GM23338 (cell line): ENCODE data around the gene HS6ST2. TPM values are rescaled to one million over a fixed set of nuclear protein-coding genes. Genes with fewer than 3 reads are reported as not detected.

Experiments used
- ATAC-seq: fragments of 200-7000 bp; cut with Tn5 transposase; 3 replicates; pipeline ENCODE4 v1.9.1; 2020
- DNase-seq: peaks from one replicate; pipeline ENCODE4 v3.0.0-alpha.2; 2015; ENCODE audit warnings: low spot score
- H2AFZ ChIP-seq: fragments of 200-600 bp; sonication (generic); 2 replicates; pipeline ENCODE4 v1.8.0; 2016; ENCODE audit warnings: antibody characterized with exemption, mild to moderate bottlenecking, moderate library complexity
- H3F3A ChIP-seq: fragments of 200-600 bp; sonication (generic); replicated peaks from 2 replicates; pipeline ENCODE4 v1.8.0; 2017; ENCODE audit warnings: antibody characterized with exemption, mixed run types, low read depth
- H3K27ac ChIP-seq: fragments of 200-600 bp; sonication (generic); 2 replicates; pipeline ENCODE4 v1.6.1; 2016; ENCODE audit warnings: low read depth
- H3K27me3 ChIP-seq: fragments of 200-600 bp; sonication (generic); 2 replicates; pipeline ENCODE4 v1.8.0; 2016; ENCODE audit warnings: mild to moderate bottlenecking, mixed run types, moderate library complexity; ENCODE audit not compliant: insufficient read depth
- H3K36me3 ChIP-seq: fragments of 200-600 bp; sonication (generic); 2 replicates; pipeline ENCODE4 v1.8.0; 2016; ENCODE audit warnings: mild to moderate bottlenecking; ENCODE audit not compliant: insufficient read depth
- H3K4me1 ChIP-seq: fragments of 200-600 bp; sonication (generic); 2 replicates; pipeline ENCODE4 v1.8.0; 2016; ENCODE audit warnings: mild to moderate bottlenecking, moderate library complexity; ENCODE audit not compliant: insufficient read depth
- H3K4me2 ChIP-seq: fragments of 200-600 bp; sonication (generic); 2 replicates; pipeline ENCODE4 v1.7.1; 2017; ENCODE audit warnings: mixed run types
- H3K4me3 ChIP-seq: fragments of 200-600 bp; sonication (generic); 2 replicates; pipeline ENCODE4 v1.6.1; 2016; ENCODE audit warnings: mixed run types
- H3K79me2 ChIP-seq: fragments of 200-600 bp; sonication (generic); replicated peaks from 2 replicates; pipeline ENCODE4 v1.8.0; 2017; ENCODE audit warnings: mild to moderate bottlenecking; ENCODE audit not compliant: insufficient read depth
- H3K9me2 ChIP-seq: fragments of 200-600 bp; sonication (generic); 2 replicates; pipeline ENCODE4 v1.8.0; 2017; ENCODE audit not compliant: insufficient read depth
- H4K20me1 ChIP-seq: fragments of 200-600 bp; sonication (generic); replicated peaks from 2 replicates; pipeline ENCODE4 v1.8.0; 2017; ENCODE audit warnings: mild to moderate bottlenecking; ENCODE audit not compliant: insufficient read depth
- H3K27ac Mint-ChIP-seq: 2 replicates; pipeline ENCODE4 v1.8.0; 2020; ENCODE audit warnings: inconsistent platforms, mild to moderate bottlenecking, moderate library complexity, mixed read lengths
- H3K27me3 Mint-ChIP-seq: 3 replicates; pipeline ENCODE4 v1.8.0; 2022; ENCODE audit warnings: low read depth, mild to moderate bottlenecking, moderate library complexity, mixed read lengths, inconsistent platforms; ENCODE audit not compliant: insufficient read depth, poor library complexity
- H3K36me3 Mint-ChIP-seq: 3 replicates; pipeline ENCODE4 v1.8.0; 2021; ENCODE audit warnings: low read depth, mild to moderate bottlenecking, inconsistent platforms, moderate library complexity, mixed read lengths
- H3K4me1 Mint-ChIP-seq: 3 replicates; pipeline ENCODE4 v1.8.0; 2020; ENCODE audit warnings: mild to moderate bottlenecking, inconsistent platforms, mixed read lengths
- H3K4me3 Mint-ChIP-seq: 3 replicates; pipeline ENCODE4 v1.8.0; 2021; ENCODE audit warnings: moderate library complexity, mild to moderate bottlenecking, inconsistent platforms, mixed read lengths
- H3K9me3 Mint-ChIP-seq: 3 replicates; pipeline ENCODE4 v1.8.0; 2020; ENCODE audit warnings: moderate library complexity, mild to moderate bottlenecking, inconsistent platforms, mixed read lengths
- EZH2 ChIP-seq: fragments of 200-600 bp; sonication (generic); IDR thresholded peaks from one replicate; pipeline ENCODE4 v1.8.0; 2017; ENCODE audit warnings: antibody characterized with exemption, mild to moderate bottlenecking, low read depth; ENCODE audit not compliant: unreplicated experiment
- REST ChIP-seq: IDR thresholded peaks from one replicate; pipeline ENCODE4 v1.6.1; 2018; ENCODE audit warnings: antibody characterized with exemption; ENCODE audit not compliant: unreplicated experiment
- ZNF462 ChIP-seq: fragments of 250-450 bp; sonication (Bioruptor Pico); IDR thresholded peaks from 2 replicates; pipeline ENCODE4 v1.5.0; 2020; ENCODE audit warnings: mild to moderate bottlenecking, moderate library complexity
- polyA plus RNA-seq: library from polyadenylated mRNA; unstranded; fragments of >200 nt; fragmentation: Nextera tagmentation; extraction: Ambion mirVana; gene quantifications from 2 replicates; pipeline ENCODE4 v1.2.1, GENCODE V29; 2016
- total RNA-seq: library from RNA; depleted of rRNA; stranded (reverse); fragments of >200 nt; shearing (Covaris generic); gene quantifications from 2 replicates; pipeline ENCODE4 v1.2.3, GENCODE V29; 2014
- TF ChIP-seq, protein P1 (sequence below), 2 experiments: fragments of 200-600 bp in 1 of 2; sonication (generic) in 1 of 2; conservative IDR thresholded peaks; 2 replicates each; pipeline versions ENCODE4 v1.5.1 to v1.6.1; 2016 to 2017; ENCODE audit warnings: antibody characterized with exemption in 2 of 2, low read depth in 2 of 2, mild to moderate bottlenecking in 2 of 2, moderate library complexity in 1 of 2

Gene HS6ST2
- total and polyA plus RNA-seq, 2 experiments from 2014 or later = 0.82 to 4.8 TPM

DNA sequence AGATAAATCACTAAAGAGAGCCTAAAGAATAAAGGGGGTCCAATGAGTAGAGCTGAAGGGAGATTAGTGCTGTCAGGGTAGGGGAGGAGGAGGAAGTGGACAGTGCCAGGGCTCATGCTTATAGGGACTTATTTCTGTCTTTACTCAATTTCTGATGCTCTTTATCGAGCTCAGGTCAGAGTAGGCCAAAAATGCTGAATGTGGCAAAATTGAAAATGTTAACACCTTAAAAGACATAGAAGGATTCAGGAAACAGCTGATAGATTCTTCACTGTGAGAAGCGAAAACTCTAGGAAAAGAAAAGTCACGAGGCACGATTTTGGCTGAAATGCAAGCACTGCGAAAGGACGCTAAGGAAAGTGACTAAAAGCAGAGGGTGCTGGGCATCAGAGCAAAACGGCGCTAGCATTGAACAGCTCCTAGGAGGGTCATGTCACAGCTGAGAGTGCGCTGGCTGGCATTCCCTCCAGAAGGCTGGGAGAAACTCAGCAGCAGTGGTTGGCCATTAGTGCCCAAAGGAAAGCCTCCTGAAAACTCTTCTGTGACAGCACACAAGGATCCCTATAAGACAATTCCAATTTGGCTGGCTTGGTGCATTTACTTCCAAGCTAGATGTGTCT lies 150.9 kb downstream of the HS6ST2 start:
- H3K9me3 Mint-ChIP-seq = no peaks in the 10 kb centered on the region
- H3K4me1 Mint-ChIP-seq = peaks cover 9% of the 10 kb centered on the region; the same call in 2 of the 3 replicates
- Histone ChIP-seq H3K9me2 (no peaks in the 10 kb centered on the region), H3K4me1 (no peaks in the 10 kb centered on the region), H4K20me1 (no peaks in the 10 kb centered on the region), H3K79me2 (no peaks in the 10 kb centered on the region), H3K36me3 (no peaks in the 10 kb centered on the region), H3K4me2 (no peak overlapping the region), H3K27ac (no peak overlapping the region), H3K27me3 (no peaks in the 10 kb centered on the region), H3F3A (no peaks in the 10 kb centered on the region), H2AFZ (no peak overlapping the region), H3K4me3 (no peak overlapping the region)
- H3K27ac Mint-ChIP-seq = no peak overlapping the region
- no peak for TF ChIP-seq ZNF462
- TF ChIP-seq, protein P1, sequence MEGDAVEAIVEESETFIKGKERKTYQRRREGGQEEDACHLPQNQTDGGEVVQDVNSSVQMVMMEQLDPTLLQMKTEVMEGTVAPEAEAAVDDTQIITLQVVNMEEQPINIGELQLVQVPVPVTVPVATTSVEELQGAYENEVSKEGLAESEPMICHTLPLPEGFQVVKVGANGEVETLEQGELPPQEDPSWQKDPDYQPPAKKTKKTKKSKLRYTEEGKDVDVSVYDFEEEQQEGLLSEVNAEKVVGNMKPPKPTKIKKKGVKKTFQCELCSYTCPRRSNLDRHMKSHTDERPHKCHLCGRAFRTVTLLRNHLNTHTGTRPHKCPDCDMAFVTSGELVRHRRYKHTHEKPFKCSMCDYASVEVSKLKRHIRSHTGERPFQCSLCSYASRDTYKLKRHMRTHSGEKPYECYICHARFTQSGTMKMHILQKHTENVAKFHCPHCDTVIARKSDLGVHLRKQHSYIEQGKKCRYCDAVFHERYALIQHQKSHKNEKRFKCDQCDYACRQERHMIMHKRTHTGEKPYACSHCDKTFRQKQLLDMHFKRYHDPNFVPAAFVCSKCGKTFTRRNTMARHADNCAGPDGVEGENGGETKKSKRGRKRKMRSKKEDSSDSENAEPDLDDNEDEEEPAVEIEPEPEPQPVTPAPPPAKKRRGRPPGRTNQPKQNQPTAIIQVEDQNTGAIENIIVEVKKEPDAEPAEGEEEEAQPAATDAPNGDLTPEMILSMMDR (conservative IDR thresholded peaks at IDR 0.05; ENCODE audit: low read depth in 2 of 2) = no peak
- DNase-seq (no peak), ATAC-seq (no peak)
- H3K4me3 Mint-ChIP-seq = no peak overlapping the region
- H3K36me3 Mint-ChIP-seq = no peaks in the 10 kb centered on the region
- H3K27me3 Mint-ChIP-seq = peaks cover 3% of the 10 kb centered on the region

DNA sequence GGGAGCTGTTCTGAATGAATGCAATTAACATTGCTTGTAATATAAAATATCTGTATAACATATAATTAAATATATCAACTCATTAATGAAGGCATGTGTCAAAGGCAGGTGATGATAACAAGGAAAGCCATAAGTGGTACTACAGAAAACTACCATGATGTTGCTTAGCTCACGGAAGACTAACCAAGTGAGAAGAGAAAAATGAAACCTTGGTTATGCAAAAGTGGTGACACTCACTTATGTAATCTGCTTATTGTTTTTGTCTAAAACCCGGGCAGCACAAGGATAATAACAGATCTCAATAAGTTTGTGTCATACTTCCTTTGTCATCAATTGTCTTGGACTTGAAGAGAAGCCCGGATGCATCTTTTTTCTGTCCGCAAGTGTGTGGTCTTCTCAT lies 156.4 kb downstream of the HS6ST2 start:
- Histone ChIP-seq H4K20me1 (no peaks in the 10 kb centered on the region), H3K9me2 (no peaks in the 10 kb centered on the region), H3K27ac (no peak overlapping the region), H3K4me2 (no peak overlapping the region), H2AFZ (no peak overlapping the region), H3K36me3 (no peaks in the 10 kb centered on the region), H3K79me2 (no peaks in the 10 kb centered on the region), H3K27me3 (no peaks in the 10 kb centered on the region), H3K4me3 (no peak overlapping the region), H3F3A (no peaks in the 10 kb centered on the region), H3K4me1 (no peaks in the 10 kb centered on the region)
- ATAC-seq (no peak), DNase-seq (no peak)
- Mint-ChIP-seq H3K27ac (no peak overlapping the region), H3K27me3 (peaks cover 3% of the 10 kb centered on the region), H3K36me3 (peaks cover 7% of the 10 kb centered on the region; the same call in 2 of the 3 replicates), H3K4me3 (no peak overlapping the region), H3K9me3 (peaks cover 11% of the 10 kb centered on the region), H3K4me1 (peaks cover 14% of the 10 kb centered on the region; the same call in 2 of the 3 replicates)
- TF ChIP-seq REST (no peak), EZH2 (no peak)
